Naive thymus-derived CD4-positive, alpha-beta T cell (primary cell): Measurements from ENCODE around the gene F3. TPM values are rescaled to one million over a fixed set of nuclear protein-coding genes. Genes with fewer than 3 reads are reported as not detected.

ENCODE experiments used
- ATAC-seq: fragments of 150-1000 bp; cut with Tn5 transposase; 2 replicates; pipeline ENCODE4 v1.10.0; 2021; ENCODE audit warnings: mild to moderate bottlenecking, moderate library complexity
- CTCF ChIA-PET: fragments of 350-600 bp; sonication (Branson Sonifier 250); formaldehyde crosslinking; loops from one replicate; lab custom pipeline; 2021; ENCODE audit warnings: antibody characterized with exemption; lab: Charles Lee
- POLR2A ChIA-PET: fragments of 350-600 bp; sonication (Branson Sonifier 250); formaldehyde crosslinking; loops from one replicate; lab custom pipeline; 2021; ENCODE audit warnings: antibody characterized with exemption, inconsistent platforms; lab: Charles Lee
- DNase-seq, 9 donors: peaks; one replicate each; pipeline versions ENCODE4 v3.0.0 to v3.0.0-alpha.2; 2020 to 2022; ENCODE audit warnings: mixed read lengths in 1 of 9
- H3K27ac ChIP-seq: one replicate; pipeline ENCODE4 v1.7.0; 2013; ENCODE audit warnings: mild to moderate bottlenecking, low read depth, low read length, moderate library complexity
- H3K27me3 ChIP-seq, 2 donors: one replicate each; pipeline ENCODE4 v1.7.0; 2013; ENCODE audit warnings: low read length in 2 of 2, mild to moderate bottlenecking in 2 of 2, moderate library complexity in 2 of 2; ENCODE audit not compliant: control insufficient read depth in 2 of 2, insufficient read depth in 2 of 2
- H3K36me3 ChIP-seq, 3 experiments: 1 replicate in 2 of 3; 2 replicates in 1 of 3; pipeline ENCODE4 v1.7.0; 2013; ENCODE audit warnings: low read length in 3 of 3, mild to moderate bottlenecking in 3 of 3, moderate library complexity in 1 of 3; ENCODE audit not compliant: insufficient read depth in 3 of 3, control insufficient read depth in 2 of 3
- H3K4me1 ChIP-seq, 2 donors: one replicate each; pipeline ENCODE4 v1.7.0; 2013; ENCODE audit warnings: low read length in 2 of 2, mild to moderate bottlenecking in 2 of 2, moderate library complexity in 1 of 2; ENCODE audit not compliant: control insufficient read depth in 2 of 2, insufficient read depth in 2 of 2
- H3K4me3 ChIP-seq: 2 replicates; pipeline ENCODE4 v1.7.0; 2013; ENCODE audit warnings: mild to moderate bottlenecking, low read length
- H3K9me3 ChIP-seq, 3 experiments: 1 replicate in 2 of 3; 2 replicates in 1 of 3; pipeline ENCODE4 v1.7.0; 2013; ENCODE audit warnings: low read length in 3 of 3; ENCODE audit not compliant: control insufficient read depth in 2 of 3
- H3K27ac Mint-ChIP-seq, 9 donors: one replicate each; pipeline ENCODE4 v1.8.0; 2020 to 2022; ENCODE audit warnings: mixed read lengths in 9 of 9, mild to moderate bottlenecking in 8 of 9, moderate library complexity in 5 of 9, inconsistent platforms in 2 of 9
- H3K27me3 Mint-ChIP-seq, 5 donors: one replicate each; pipeline ENCODE4 v1.8.0; 2021 to 2022; ENCODE audit warnings: mixed read lengths in 5 of 5, mild to moderate bottlenecking in 1 of 5
- H3K36me3 Mint-ChIP-seq, 5 donors: one replicate each; pipeline ENCODE4 v1.8.0; 2020 to 2022; ENCODE audit warnings: mixed read lengths in 5 of 5, mild to moderate bottlenecking in 3 of 5, inconsistent platforms in 1 of 5
- H3K4me1 Mint-ChIP-seq, 7 donors: one replicate each; pipeline ENCODE4 v1.8.0; 2020 to 2022; ENCODE audit warnings: mixed read lengths in 7 of 7, mild to moderate bottlenecking in 3 of 7, inconsistent platforms in 1 of 7
- H3K4me3 Mint-ChIP-seq, 10 donors: one replicate each; pipeline ENCODE4 v1.8.0; 2020 to 2022; ENCODE audit warnings: mild to moderate bottlenecking in 10 of 10, mixed read lengths in 10 of 10, moderate library complexity in 6 of 10, inconsistent platforms in 2 of 10
- H3K9me3 Mint-ChIP-seq, 11 donors: one replicate each; pipeline ENCODE4 v1.8.0; 2020 to 2022; ENCODE audit warnings: mixed read lengths in 11 of 11, mild to moderate bottlenecking in 4 of 11, inconsistent platforms in 1 of 11, moderate library complexity in 1 of 11
- intact Hi-C, 2 donors: fragments of 100-400 bp; cut with micrococcal nuclease; formaldehyde crosslinking; loops; one replicate each; pipeline ENCODE4 v1.15.1; 2023
- polyA plus RNA-seq, 2 donors: library from polyadenylated mRNA; unstranded; fragments of 300-500 nt; fragmentation: Illumina TruSeq; gene quantifications; one replicate each; pipeline ENCODE4 v1.2.3, GENCODE V29; 2021
- total RNA-seq, 6 experiments: library from RNA in 5 of 6; stranded (reverse) in 5 of 6; gene quantifications; 1 replicate in 5 of 6; 2 replicates in 1 of 6; pipeline ENCODE4 v1.2.3 and lab custom pipeline; 2021 to 2026

The F3 gene
- total and polyA plus RNA-seq, 7 experiments from 2014 or later: 0.69 to 1.7 TPM; not detected in 5

GRCh38 chr1:94553323-94553730 is 11.8 kb upstream of the F3 start:
- H3K27ac Mint-ChIP-seq: no peak overlapping the region
- ChIA-PET POLR2A (no interaction called here), CTCF (no interaction called here)
- Histone ChIP-seq H3K27me3 (no peaks in the 10 kb centered on the region), H3K4me3 (no peak overlapping the region), H3K36me3 (no peaks in the 10 kb centered on the region), H3K9me3 (no peaks in the 10 kb centered on the region), H3K4me1 (no peaks in the 10 kb centered on the region), H3K27ac (no peak overlapping the region)
- H3K36me3 Mint-ChIP-seq: no peaks in the 10 kb centered on the region
- intact Hi-C loops: no loop called here
- DNase-seq (no peak), ATAC-seq (no peak)
- no peak overlapping the region for H3K4me3 Mint-ChIP-seq
- no peaks in the 10 kb centered on the region for H3K9me3 Mint-ChIP-seq
- H3K4me1 Mint-ChIP-seq: no peaks in the 10 kb centered on the region
- H3K27me3 Mint-ChIP-seq: peaks cover 11 to 27% (median 13%) of the 10 kb centered on the region in 5 donors

GRCh38 chr1:94552071-94552586 is 10.6 kb upstream of the F3 start:
- Histone ChIP-seq H3K36me3 (no peaks in the 10 kb centered on the region), H3K9me3 (no peaks in the 10 kb centered on the region), H3K27me3 (no peaks in the 10 kb centered on the region), H3K27ac (no peak overlapping the region), H3K4me3 (no peak overlapping the region), H3K4me1 (no peaks in the 10 kb centered on the region)
- no peaks in the 10 kb centered on the region for H3K9me3 Mint-ChIP-seq
- DNase-seq: no peak
- no peak overlapping the region for H3K4me3 Mint-ChIP-seq
- ATAC-seq: no peak
- no peaks in the 10 kb centered on the region for H3K36me3 Mint-ChIP-seq
- H3K27me3 Mint-ChIP-seq: peaks cover 13 to 33% (median 17%) of the 10 kb centered on the region in 5 donors
- CTCF ChIA-PET: no interaction called here
- intact Hi-C loops: no loop called here
- H3K4me1 Mint-ChIP-seq: no peaks in the 10 kb centered on the region
- POLR2A ChIA-PET: no interaction called here
- H3K27ac Mint-ChIP-seq: no peak overlapping the region

- H3K9me3 ChIP-seq: no peaks in the 10 kb centered on the region
- Mint-ChIP-seq H3K9me3 (no peaks in the 10 kb centered on the region), H3K27ac (no peak overlapping the region), H3K36me3 (no peaks in the 10 kb centered on the region), H3K27me3 (peaks cover 19 to 36% (median 22%) of the 10 kb centered on the region in 5 donors), H3K4me3 (no peak overlapping the region), H3K4me1 (no peaks in the 10 kb centered on the region)
- H3K27ac ChIP-seq: no peak overlapping the region
- POLR2A ChIA-PET: no interaction called here
- no peaks in the 10 kb centered on the region for H3K27me3 ChIP-seq
- ATAC-seq (no peak), DNase-seq (no peak)
- intact Hi-C loops: no loop called here
- no peaks in the 10 kb centered on the region for H3K4me1 ChIP-seq
- CTCF ChIA-PET: no interaction called here
- no peak overlapping the region for H3K4me3 ChIP-seq
- H3K36me3 ChIP-seq: no peaks in the 10 kb centered on the region
Observed at GRCh38 chr1:94551449-94551848, 9.9 kb upstream of the F3 start.

GRCh38 chr1:94550800-94551241 is 9.3 kb upstream of the F3 start:
- no peaks in the 10 kb centered on the region for H3K4me1 ChIP-seq
- Mint-ChIP-seq H3K27ac (no peak overlapping the region), H3K4me3 (no peak overlapping the region), H3K9me3 (no peaks in the 10 kb centered on the region), H3K4me1 (no peaks in the 10 kb centered on the region), H3K36me3 (no peaks in the 10 kb centered on the region), H3K27me3 (peaks cover 25 to 42% (median 26%) of the 10 kb centered on the region in 5 donors)
- H3K27ac ChIP-seq: no peak overlapping the region
- DNase-seq: no peak
- ChIA-PET POLR2A (no interaction called here), CTCF (no interaction called here)
- no peaks in the 10 kb centered on the region for H3K9me3 ChIP-seq
- no peak overlapping the region for H3K4me3 ChIP-seq
- no peaks in the 10 kb centered on the region for H3K27me3 ChIP-seq
- H3K36me3 ChIP-seq: no peaks in the 10 kb centered on the region
- ATAC-seq: no peak
- intact Hi-C loops: no loop called here

GRCh38 chr1:94550396-94550795 is 8.8 kb upstream of the F3 start:
- H3K27me3 Mint-ChIP-seq: peaks cover 26 to 41% (median 27%) of the 10 kb centered on the region in 5 donors
- H3K36me3 Mint-ChIP-seq: no peaks in the 10 kb centered on the region
- intact Hi-C loops: no loop called here

GRCh38 chr1:94549706-94550105 is 8.1 kb upstream of the F3 start:
- CTCF ChIA-PET: no interaction called here
- Histone ChIP-seq H3K27ac (no peak overlapping the region), H3K36me3 (no peaks in the 10 kb centered on the region), H3K27me3 (no peaks in the 10 kb centered on the region), H3K4me1 (no peaks in the 10 kb centered on the region), H3K9me3 (no peaks in the 10 kb centered on the region), H3K4me3 (no peak overlapping the region)
- Mint-ChIP-seq H3K36me3 (no peaks in the 10 kb centered on the region), H3K27me3 (peaks cover 24 to 41% (median 32%) of the 10 kb centered on the region in 5 donors), H3K9me3 (no peaks in the 10 kb centered on the region), H3K4me1 (no peaks in the 10 kb centered on the region), H3K27ac (no peak overlapping the region), H3K4me3 (no peak overlapping the region)
- intact Hi-C loops: no loop called here
- no peak for DNase-seq
- POLR2A ChIA-PET: no interaction called here
- ATAC-seq: no peak

More at GRCh38 chr1:94550396-94550795, 8.8 kb upstream of the F3 start:
- CTCF ChIA-PET: no interaction called here
- ATAC-seq (no peak), DNase-seq (no peak)
- no peak overlapping the region for H3K27ac ChIP-seq
- no peaks in the 10 kb centered on the region for H3K36me3 ChIP-seq
- H3K4me3 Mint-ChIP-seq: no peak overlapping the region
- H3K27me3 ChIP-seq: no peaks in the 10 kb centered on the region
- H3K4me1 Mint-ChIP-seq: no peaks in the 10 kb centered on the region
- H3K9me3 ChIP-seq: no peaks in the 10 kb centered on the region
- no peaks in the 10 kb centered on the region for H3K9me3 Mint-ChIP-seq
- POLR2A ChIA-PET: no interaction called here
- no peak overlapping the region for H3K4me3 ChIP-seq
- no peak overlapping the region for H3K27ac Mint-ChIP-seq
- H3K4me1 ChIP-seq: no peaks in the 10 kb centered on the region

- no peak overlapping the region for H3K4me3 Mint-ChIP-seq
Observed at GRCh38 chr1:94544706-94545490, 3.3 kb upstream of the F3 start.

More at GRCh38 chr1:94544706-94545490, 3.3 kb upstream of the F3 start:
- Mint-ChIP-seq H3K27me3 (peaks cover 51 to 72% (median 61%) of the 10 kb centered on the region in 5 donors), H3K4me1 (peaks cover 6 to 23% (median 11%) of the 10 kb centered on the region in 7 donors), H3K27ac (no peak overlapping the region), H3K36me3 (no peaks in the 10 kb centered on the region), H3K9me3 (peaks cover 0 to 2% (median 0%) of the 10 kb centered on the region in 11 donors)
- ChIA-PET POLR2A (no interaction called here), CTCF (no interaction called here)
- ATAC-seq (no peak), DNase-seq (no peak)
- intact Hi-C loops: no loop called here
- no peak overlapping the region for H3K27ac ChIP-seq
- peaks cover 0 to 5% of the 10 kb centered on the region in 2 donors for H3K4me1 ChIP-seq
- H3K9me3 ChIP-seq: no peaks in the 10 kb centered on the region
- H3K36me3 ChIP-seq: no peaks in the 10 kb centered on the region
- H3K27me3 ChIP-seq: peaks cover 0 to 4% of the 10 kb centered on the region in 2 donors
- H3K4me3 ChIP-seq: no peak overlapping the region
